Measurements from ENCODE around the gene CNR2.

- TF ChIP-seq CTCF (conservative IDR thresholded peaks at IDR 0.05): no peak
- no peak for TF ChIP-seq EZH2 (IDR thresholded peaks at IDR 0.05; ENCODE audit: low read depth)
These were observed 87.9 kb downstream of the CNR2 start, which contains the start of gene HMGCL for GRCh38 chr1:23825076-23825761.

Data from PC-9 (cell line).